Liver (tissue), 9 donors: ENCODE measurements around the gene SLC25A34. TPM values are rescaled to one million over a fixed set of nuclear protein-coding genes. Genes with fewer than 3 reads are reported as not detected.

Experiments
- DNase-seq: peaks from one replicate; pipeline ENCODE4 v3.0.0-alpha.2; 2017; ENCODE audit warnings: low spot score
- H3K27ac ChIP-seq, 2 donors: one replicate each; pipeline ENCODE4 v1.7.0; 2013; ENCODE audit warnings: inconsistent platforms in 2 of 2, low read length in 2 of 2, control low read depth in 1 of 2, low read depth in 1 of 2, mild to moderate bottlenecking in 1 of 2
- H3K27me3 ChIP-seq, 4 donors: one replicate each; pipeline versions ENCODE4 v1.6.1 to v1.7.0; 2013; ENCODE audit warnings: low read length in 3 of 4, inconsistent platforms in 1 of 4, mild to moderate bottlenecking in 1 of 4, moderate library complexity in 1 of 4; ENCODE audit not compliant: control insufficient read depth in 4 of 4, insufficient read depth in 4 of 4
- H3K36me3 ChIP-seq, 4 donors: one replicate each; pipeline versions ENCODE4 v1.6.1 to v1.7.0; 2013; ENCODE audit warnings: low read length in 3 of 4, mild to moderate bottlenecking in 3 of 4, low read depth in 1 of 4, moderate library complexity in 1 of 4; ENCODE audit not compliant: control insufficient read depth in 4 of 4, insufficient read depth in 3 of 4
- H3K4me1 ChIP-seq, 4 donors: one replicate each; pipeline versions ENCODE4 v1.6.1 to v1.7.0; 2013; ENCODE audit warnings: low read length in 3 of 4, mild to moderate bottlenecking in 3 of 4, moderate library complexity in 1 of 4; ENCODE audit not compliant: control insufficient read depth in 4 of 4, insufficient read depth in 4 of 4
- H3K4me3 ChIP-seq, 3 donors: one replicate each; pipeline versions ENCODE4 v1.6.1 to v1.7.0; 2013; ENCODE audit warnings: low read length in 3 of 3, control low read depth in 1 of 3, low read depth in 1 of 3, mild to moderate bottlenecking in 1 of 3
- H3K9ac ChIP-seq, 2 donors: one replicate each; pipeline ENCODE4 v1.7.0; 2013; ENCODE audit warnings: low read length in 2 of 2, mild to moderate bottlenecking in 2 of 2, moderate library complexity in 2 of 2, control low read depth in 1 of 2, low read depth in 1 of 2
- H3K9me3 ChIP-seq, 4 donors: one replicate each; pipeline versions ENCODE4 v1.6.1 to v1.7.0; 2013; ENCODE audit warnings: low read length in 3 of 4; ENCODE audit not compliant: control insufficient read depth in 4 of 4
- ATF3 ChIP-seq: IDR thresholded peaks from 2 replicates; pipeline ENCODE4 v1.6.1; 2016; ENCODE audit warnings: antibody characterized with exemption
- EGR1 ChIP-seq, 2 donors: IDR thresholded peaks; 2 replicates each; pipeline ENCODE4 v1.6.1; 2016 to 2018; ENCODE audit warnings: antibody characterized with exemption in 2 of 2, low read depth in 2 of 2
- FOXA2 ChIP-seq: IDR thresholded peaks from 2 replicates; pipeline ENCODE4 v1.6.1; 2016; ENCODE audit warnings: antibody characterized with exemption
- HNF4A ChIP-seq, 2 donors: conservative IDR thresholded peaks; 2 replicates each; pipeline ENCODE4 v1.6.1; 2016; ENCODE audit warnings: antibody characterized with exemption in 2 of 2, mild to moderate bottlenecking in 2 of 2
- HNF4G ChIP-seq: IDR thresholded peaks from 2 replicates; pipeline ENCODE4 v1.6.1; 2016; ENCODE audit warnings: antibody characterized with exemption
- JUND ChIP-seq, 2 donors: IDR thresholded peaks; 2 replicates each; pipeline ENCODE4 v1.6.1; 2016; ENCODE audit warnings: antibody characterized with exemption in 2 of 2
- RAD21 ChIP-seq, 2 donors: IDR thresholded peaks; 2 replicates each; pipeline ENCODE4 v1.6.1; 2016; ENCODE audit warnings: antibody characterized with exemption in 2 of 2, mild to moderate bottlenecking in 2 of 2
- RXRA ChIP-seq, 2 donors: IDR thresholded peaks; 2 replicates each; pipeline ENCODE4 v1.6.1; 2017 to 2018; ENCODE audit warnings: antibody characterized with exemption in 2 of 2, mild to moderate bottlenecking in 1 of 2
- TAF1 ChIP-seq: conservative IDR thresholded peaks from 2 replicates; pipeline ENCODE4 v1.6.1; 2016; ENCODE audit warnings: antibody characterized with exemption, mild to moderate bottlenecking
- YY1 ChIP-seq: IDR thresholded peaks from 2 replicates; pipeline ENCODE4 v1.6.1; 2016; ENCODE audit warnings: antibody characterized with exemption, mild to moderate bottlenecking
- WGBS: extraction: QIAGEN DNeasy Blood & Tissue Kit; methylation state at CpG from one replicate; pipeline ENCODE4 v1.1.7; 2013; 5-methylcytosine and 5-hydroxymethylcytosine counted together
- polyA plus RNA-seq, 2 donors: library from polyadenylated mRNA; stranded (reverse) in 1 of 2; unstranded in 1 of 2; fragments of 200-250 nt in 1 of 2; fragments of >200 nt in 1 of 2; fragmentation: Nextera tagmentation in 1 of 2; extraction: Ambion mirVana in 1 of 2; gene quantifications; one replicate each; pipeline versions ENCODE4 v1.2.1 to v1.2.3, GENCODE V29; 2013 to 2015
- total RNA-seq, 2 donors: library from RNA; depleted of rRNA; stranded (reverse); fragments of >200 nt; gene quantifications; one replicate each; pipeline ENCODE4 v1.2.3, GENCODE V29; 2014
- TF ChIP-seq, protein P1 (sequence below): fragments of 150-350 bp; IDR thresholded peaks from 2 replicates; pipeline ENCODE4 v1.5.1; 2017; ENCODE audit warnings: improper control_type of control experiment, low read depth, low read length; ENCODE audit not compliant: missing input control
- TF ChIP-seq, protein P2 (sequence below): IDR thresholded peaks from 2 replicates; pipeline ENCODE4 v1.6.1; 2016; ENCODE audit warnings: antibody characterized with exemption
- donor health status: healthy.
- donor health status: healthy.
- donor health status: healthy.
- donor health status: healthy.
- donor health status: healthy.

The SLC25A34 gene
- total and polyA plus RNA-seq, 4 donors = 0.79 to 7.3 (median 2.4) TPM

- no peaks in the 10 kb centered on the region for H3K9me3 ChIP-seq
- DNase-seq = no peak
- no peaks in the 10 kb centered on the region for H3K4me1 ChIP-seq
- no peaks in the 10 kb centered on the region for H3K36me3 ChIP-seq
- TF ChIP-seq FOXA2 = no peak
- no peak for TF ChIP-seq ATF3
- TF ChIP-seq, protein P1, sequence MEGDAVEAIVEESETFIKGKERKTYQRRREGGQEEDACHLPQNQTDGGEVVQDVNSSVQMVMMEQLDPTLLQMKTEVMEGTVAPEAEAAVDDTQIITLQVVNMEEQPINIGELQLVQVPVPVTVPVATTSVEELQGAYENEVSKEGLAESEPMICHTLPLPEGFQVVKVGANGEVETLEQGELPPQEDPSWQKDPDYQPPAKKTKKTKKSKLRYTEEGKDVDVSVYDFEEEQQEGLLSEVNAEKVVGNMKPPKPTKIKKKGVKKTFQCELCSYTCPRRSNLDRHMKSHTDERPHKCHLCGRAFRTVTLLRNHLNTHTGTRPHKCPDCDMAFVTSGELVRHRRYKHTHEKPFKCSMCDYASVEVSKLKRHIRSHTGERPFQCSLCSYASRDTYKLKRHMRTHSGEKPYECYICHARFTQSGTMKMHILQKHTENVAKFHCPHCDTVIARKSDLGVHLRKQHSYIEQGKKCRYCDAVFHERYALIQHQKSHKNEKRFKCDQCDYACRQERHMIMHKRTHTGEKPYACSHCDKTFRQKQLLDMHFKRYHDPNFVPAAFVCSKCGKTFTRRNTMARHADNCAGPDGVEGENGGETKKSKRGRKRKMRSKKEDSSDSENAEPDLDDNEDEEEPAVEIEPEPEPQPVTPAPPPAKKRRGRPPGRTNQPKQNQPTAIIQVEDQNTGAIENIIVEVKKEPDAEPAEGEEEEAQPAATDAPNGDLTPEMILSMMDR = no peak
- no peak for TF ChIP-seq EGR1 (IDR thresholded peaks at IDR 0.05; ENCODE audit: low read depth in 2 of 2)
- no peak for TF ChIP-seq HNF4A (conservative IDR thresholded peaks at IDR 0.05)
- no peak for TF ChIP-seq RXRA (IDR thresholded peaks at IDR 0.05)
- no peak for TF ChIP-seq JUND (IDR thresholded peaks at IDR 0.05)
- TF ChIP-seq RAD21 (IDR thresholded peaks at IDR 0.05) = no peak
- TF ChIP-seq, protein P2, sequence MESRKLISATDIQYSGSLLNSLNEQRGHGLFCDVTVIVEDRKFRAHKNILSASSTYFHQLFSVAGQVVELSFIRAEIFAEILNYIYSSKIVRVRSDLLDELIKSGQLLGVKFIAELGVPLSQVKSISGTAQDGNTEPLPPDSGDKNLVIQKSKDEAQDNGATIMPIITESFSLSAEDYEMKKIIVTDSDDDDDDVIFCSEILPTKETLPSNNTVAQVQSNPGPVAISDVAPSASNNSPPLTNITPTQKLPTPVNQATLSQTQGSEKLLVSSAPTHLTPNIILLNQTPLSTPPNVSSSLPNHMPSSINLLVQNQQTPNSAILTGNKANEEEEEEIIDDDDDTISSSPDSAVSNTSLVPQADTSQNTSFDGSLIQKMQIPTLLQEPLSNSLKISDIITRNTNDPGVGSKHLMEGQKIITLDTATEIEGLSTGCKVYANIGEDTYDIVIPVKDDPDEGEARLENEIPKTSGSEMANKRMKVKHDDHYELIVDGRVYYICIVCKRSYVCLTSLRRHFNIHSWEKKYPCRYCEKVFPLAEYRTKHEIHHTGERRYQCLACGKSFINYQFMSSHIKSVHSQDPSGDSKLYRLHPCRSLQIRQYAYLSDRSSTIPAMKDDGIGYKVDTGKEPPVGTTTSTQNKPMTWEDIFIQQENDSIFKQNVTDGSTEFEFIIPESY = no peak
- H3K9ac ChIP-seq = no peak overlapping the region
- no peak overlapping the region for H3K27ac ChIP-seq
- no peaks in the 10 kb centered on the region for H3K27me3 ChIP-seq
- H3K4me3 ChIP-seq = no peak overlapping the region
- WGBS = 89% methylated on average over 10 of the region's 10 CpGs
These were observed 50.5 kb downstream of the SLC25A34 start for GRCh38 chr1:15786581-15786980.

GRCh38 chr1:15788624-15789301 is 52.7 kb downstream of the SLC25A34 start:
- H3K9ac ChIP-seq = no peak overlapping the region
- 88% methylated on average over 13 of the region's 13 CpGs for WGBS
- TF ChIP-seq EGR1 (IDR thresholded peaks at IDR 0.05; ENCODE audit: low read depth in 2 of 2) = no peak
- TF ChIP-seq JUND (IDR thresholded peaks at IDR 0.05) = no peak
- TF ChIP-seq TAF1 = no peak
- TF ChIP-seq HNF4G = no peak
- TF ChIP-seq YY1 = no peak
- TF ChIP-seq HNF4A (conservative IDR thresholded peaks at IDR 0.05) = no peak
- no peaks in the 10 kb centered on the region for H3K36me3 ChIP-seq
- no peak overlapping the region for H3K27ac ChIP-seq
- H3K27me3 ChIP-seq = no peaks in the 10 kb centered on the region
- no peaks in the 10 kb centered on the region for H3K4me1 ChIP-seq
- no peak for DNase-seq
- H3K4me3 ChIP-seq = no peak overlapping the region
- H3K9me3 ChIP-seq = no peaks in the 10 kb centered on the region

Other genes starting within 250 kb of the SLC25A34 start
- gene CASP9, start 212.0 kb upstream of the SLC25A34 start, total RNA-seq = 1 to 10 TPM; 4.2 to 4.4 TPM
- gene CASP9, start 212.0 kb upstream of the SLC25A34 start, polyA plus RNA-seq = 1 to 10 TPM; 2.8 to 5.8 TPM
- gene DNAJC16, start 209.4 kb upstream of the SLC25A34 start, total RNA-seq = 10 to 100 TPM in 1 of 2 donors, 1 to 10 TPM in 1; 9.2 to 13.1 TPM
- 10 to 100 TPM in 1 of 2 donors, 1 to 10 TPM in 1; 3.3 to 14.2 TPM for gene DNAJC16, start 209.4 kb upstream of the SLC25A34 start, polyA plus RNA-seq
- gene AGMAT, start 151.2 kb upstream of the SLC25A34 start, total RNA-seq = 10 to 100 TPM; 33.3 to 83.6 TPM
- 10 to 100 TPM; 31.9 to 48.0 TPM for gene AGMAT, start 151.2 kb upstream of the SLC25A34 start, polyA plus RNA-seq
- gene DDI2, start 118.8 kb upstream of the SLC25A34 start, total RNA-seq = 10 to 100 TPM; 70.8 to 72.5 TPM
- gene DDI2, start 118.8 kb upstream of the SLC25A34 start, polyA plus RNA-seq = 10 to 100 TPM in 1 of 2 donors, 1 to 10 TPM in 1; 9.5 to 13.1 TPM
- 10 to 100 TPM; 18.9 to 22.6 TPM for gene PLEKHM2, start 51.9 kb upstream of the SLC25A34 start, total RNA-seq
- 10 to 100 TPM in 1 of 2 donors, 1 to 10 TPM in 1; 4.1 to 15.1 TPM for gene PLEKHM2, start 51.9 kb upstream of the SLC25A34 start, polyA plus RNA-seq
- 1 to 10 TPM; 5.6 to 5.8 TPM for gene TMEM82, start 6.2 kb downstream of the SLC25A34 start, total RNA-seq
- 10 to 100 TPM; 20.9 to 26.3 TPM for gene TMEM82, start 6.2 kb downstream of the SLC25A34 start, polyA plus RNA-seq
- 1 to 10 TPM; 3.6 to 6.4 TPM for gene FBLIM1, start 22.5 kb downstream of the SLC25A34 start, total RNA-seq
- gene FBLIM1, start 22.5 kb downstream of the SLC25A34 start, polyA plus RNA-seq = 1 to 10 TPM; 3.6 to 3.8 TPM
- gene UQCRHL, start 71.4 kb downstream of the SLC25A34 start, total RNA-seq = 1 to 10 TPM in 1 of 2 donors, under 1 TPM in 1; 0.84 to 2.9 TPM
- 1 to 10 TPM in 1 of 2 donors, under 1 TPM in 1; 0.50 to 1.9 TPM for gene UQCRHL, start 71.4 kb downstream of the SLC25A34 start, polyA plus RNA-seq
- gene SPEN, start 111.4 kb downstream of the SLC25A34 start, total RNA-seq = 10 to 100 TPM; 17.9 to 29.4 TPM
- gene SPEN, start 111.4 kb downstream of the SLC25A34 start, polyA plus RNA-seq = 10 to 100 TPM in 1 of 2 donors, 1 to 10 TPM in 1; 7.4 to 12.4 TPM
- 10 to 100 TPM; 10.4 to 15.1 TPM for gene ZBTB17, start 239.8 kb downstream of the SLC25A34 start, total RNA-seq
- gene ZBTB17, start 239.8 kb downstream of the SLC25A34 start, polyA plus RNA-seq = 1 to 10 TPM; 8.9 to 9.4 TPM